Measurements from ENCODE around the gene COMMD6. TPM values are rescaled to one million over a fixed set of nuclear protein-coding genes. Genes with fewer than 3 reads are reported as not detected.

The COMMD6 gene
- 399 TPM for polyA plus RNA-seq (2012; ENCODE audit: missing spikeins)

DNA sequence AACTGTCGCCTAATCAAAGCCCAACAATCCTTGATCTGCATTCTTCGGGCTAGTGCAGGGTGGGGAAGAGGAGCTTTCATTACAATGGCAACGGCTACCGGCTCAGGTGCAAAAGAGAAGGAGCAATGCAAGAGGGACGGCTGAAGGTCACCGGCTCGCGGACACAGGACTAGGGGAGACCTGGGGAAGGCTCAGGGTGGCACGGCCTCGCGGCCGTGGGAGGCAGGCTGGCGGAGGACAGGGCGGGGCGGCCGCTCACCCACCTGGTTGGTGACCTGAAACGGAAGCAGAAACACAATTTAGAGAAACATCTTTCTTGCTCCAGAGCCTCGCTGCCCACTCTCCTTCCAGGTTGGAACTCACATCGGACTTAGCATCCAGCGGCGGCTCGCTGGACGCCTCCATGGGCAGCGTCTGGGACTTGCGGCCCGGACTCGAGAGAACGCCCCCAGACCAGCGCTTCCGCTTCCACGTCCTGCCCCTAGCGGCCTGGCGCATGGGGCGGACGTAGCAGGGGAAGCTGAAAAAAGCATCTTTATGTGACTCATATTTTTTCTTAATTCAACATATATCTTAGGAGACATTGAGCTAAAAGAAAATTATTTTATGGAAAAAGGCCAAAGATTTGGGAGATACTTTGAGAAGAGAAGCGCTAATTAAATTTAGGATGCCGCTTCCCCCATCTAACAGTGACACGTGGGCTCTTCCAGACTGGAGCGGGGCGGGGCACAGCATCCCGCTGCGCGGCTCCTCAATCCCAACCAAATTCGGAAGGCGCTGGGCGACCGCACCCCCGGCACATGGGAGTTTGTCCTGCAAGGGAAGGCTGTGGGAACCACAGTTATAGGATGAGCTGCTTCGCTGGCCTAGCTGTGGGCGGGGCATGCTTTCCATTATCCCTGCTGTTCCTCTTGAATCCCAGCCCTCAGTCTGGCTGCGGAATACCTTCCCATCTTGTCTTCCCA, at the start of gene COMMD6:
COMMD6 (minus strand) TSS at position 441 of the 965 bp plus-strand sequence; CDS start at position 405, 36 bp downstream.
- FAIRE-seq: peak; percentile 91

DNA sequence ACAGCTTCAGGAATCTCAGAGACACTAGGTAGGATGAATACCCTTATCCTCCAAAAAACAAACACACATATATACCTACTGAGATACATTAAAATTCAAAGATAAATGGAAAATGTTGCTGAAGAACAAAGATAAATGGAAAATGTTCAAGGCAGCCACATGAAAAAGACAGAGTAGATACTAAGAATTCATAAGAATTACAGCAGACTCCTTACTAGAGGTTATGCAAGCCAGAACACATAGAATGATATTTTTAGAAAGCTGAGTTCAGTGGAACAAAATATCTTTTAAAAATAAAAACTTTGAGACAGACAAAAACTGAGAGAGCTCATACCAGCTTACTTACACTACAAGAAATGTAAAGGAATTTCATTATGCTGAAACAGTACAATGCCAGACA, 47.5 kb upstream of the COMMD6 start:
- DNase-seq (ENCODE audit: insufficient read length) (no peak), FAIRE-seq (no peak)
- no peak for TF ChIP-seq TAF1 (IDR thresholded peaks at IDR 0.05; ENCODE audit: borderline replicate concordance, low read depth, low read length)
- no peak for TF ChIP-seq POLR2AphosphoS5 (IDR thresholded peaks at IDR 0.05; ENCODE audit: low read depth, low read length)
- TF ChIP-seq POLR2A (IDR thresholded peaks at IDR 0.05; ENCODE audit: low read depth, low read length): no peak

More for the DNA sequence above, at the start of gene COMMD6:
- peak; percentile 79 for DNase-seq (ENCODE audit: insufficient read length)
- TF ChIP-seq POLR2A (IDR thresholded peaks at IDR 0.05; ENCODE audit: low read depth, low read length) (peak; percentile 97), TAF1 (IDR thresholded peaks at IDR 0.05; ENCODE audit: borderline replicate concordance, low read depth, low read length) (peak; percentile 72), POLR2AphosphoS5 (IDR thresholded peaks at IDR 0.05; ENCODE audit: low read depth, low read length) (peak; percentile 91)

DNA sequence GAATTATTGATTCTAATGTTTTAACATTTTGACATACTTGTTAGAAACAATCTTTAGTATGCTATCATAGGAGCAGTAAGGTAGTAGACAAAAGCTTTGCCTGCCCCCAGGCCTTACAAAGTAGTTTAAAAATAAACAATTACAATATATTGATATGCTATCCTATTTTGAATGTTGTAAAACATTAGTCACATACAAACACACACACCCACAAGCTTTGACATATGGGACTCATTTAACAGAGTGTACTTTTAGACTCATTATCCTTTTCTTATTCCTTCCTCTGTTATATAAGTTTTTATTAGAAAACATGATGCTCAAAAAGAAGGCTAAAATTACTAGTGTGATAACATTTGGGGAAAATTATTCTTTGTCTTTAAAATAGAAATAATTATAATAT, 45.5 kb upstream of the COMMD6 start:
- FAIRE-seq (no peak), DNase-seq (ENCODE audit: insufficient read length) (no peak)
- TF ChIP-seq TAF1 (IDR thresholded peaks at IDR 0.05; ENCODE audit: borderline replicate concordance, low read depth, low read length) (no peak), POLR2AphosphoS5 (IDR thresholded peaks at IDR 0.05; ENCODE audit: low read depth, low read length) (no peak), POLR2A (IDR thresholded peaks at IDR 0.05; ENCODE audit: low read depth, low read length) (no peak)

GRCh38 chr13:75581874-75582640, 44.4 kb upstream of the COMMD6 start:
- no peak for DNase-seq (ENCODE audit: insufficient read length)
- TF ChIP-seq TAF1 (IDR thresholded peaks at IDR 0.05; ENCODE audit: borderline replicate concordance, low read depth, low read length) (no peak), POLR2A (IDR thresholded peaks at IDR 0.05; ENCODE audit: low read depth, low read length) (no peak), POLR2AphosphoS5 (IDR thresholded peaks at IDR 0.05; ENCODE audit: low read depth, low read length) (no peak)
- no peak for FAIRE-seq

- TF ChIP-seq POLR2A (IDR thresholded peaks at IDR 0.05; ENCODE audit: low read depth, low read length) (no peak), TAF1 (IDR thresholded peaks at IDR 0.05; ENCODE audit: borderline replicate concordance, low read depth, low read length) (no peak), POLR2AphosphoS5 (IDR thresholded peaks at IDR 0.05; ENCODE audit: low read depth, low read length) (no peak)
- FAIRE-seq (peak; percentile 5), DNase-seq (ENCODE audit: insufficient read length) (no peak)
These were observed 41.9 kb upstream of the COMMD6 start for GRCh38 chr13:75579529-75579928.

GRCh38 chr13:75569576-75569975, 31.9 kb upstream of the COMMD6 start:
- TF ChIP-seq POLR2A (IDR thresholded peaks at IDR 0.05; ENCODE audit: low read depth, low read length): no peak
- TF ChIP-seq POLR2AphosphoS5 (IDR thresholded peaks at IDR 0.05; ENCODE audit: low read depth, low read length): no peak
- no peak for TF ChIP-seq TAF1 (IDR thresholded peaks at IDR 0.05; ENCODE audit: borderline replicate concordance, low read depth, low read length)
- DNase-seq (ENCODE audit: insufficient read length) (no peak), FAIRE-seq (peak; percentile 9)

- DNase-seq (ENCODE audit: insufficient read length): no peak
- no peak for TF ChIP-seq POLR2AphosphoS5 (IDR thresholded peaks at IDR 0.05; ENCODE audit: low read depth, low read length)
- no peak for TF ChIP-seq POLR2A (IDR thresholded peaks at IDR 0.05; ENCODE audit: low read depth, low read length)
- TF ChIP-seq TAF1 (IDR thresholded peaks at IDR 0.05; ENCODE audit: borderline replicate concordance, low read depth, low read length): no peak
- peak; percentile 36 for FAIRE-seq
These were observed 29.0 kb upstream of the COMMD6 start for GRCh38 chr13:75566658-75567057.

GRCh38 chr13:75558145-75558840, 20.7 kb upstream of the COMMD6 start:
- FAIRE-seq (peak; percentile 82), DNase-seq (ENCODE audit: insufficient read length) (no peak)
- TF ChIP-seq TAF1 (IDR thresholded peaks at IDR 0.05; ENCODE audit: borderline replicate concordance, low read depth, low read length) (no peak), POLR2A (IDR thresholded peaks at IDR 0.05; ENCODE audit: low read depth, low read length) (no peak), POLR2AphosphoS5 (IDR thresholded peaks at IDR 0.05; ENCODE audit: low read depth, low read length) (no peak)

GRCh38 chr13:75556961-75557360, 19.3 kb upstream of the COMMD6 start:
- FAIRE-seq: no peak
- DNase-seq (ENCODE audit: insufficient read length): no peak
- no peak for TF ChIP-seq POLR2A (IDR thresholded peaks at IDR 0.05; ENCODE audit: low read depth, low read length)
- TF ChIP-seq POLR2AphosphoS5 (IDR thresholded peaks at IDR 0.05; ENCODE audit: low read depth, low read length): no peak
- TF ChIP-seq TAF1 (IDR thresholded peaks at IDR 0.05; ENCODE audit: borderline replicate concordance, low read depth, low read length): no peak

- TF ChIP-seq TAF1 (IDR thresholded peaks at IDR 0.05; ENCODE audit: borderline replicate concordance, low read depth, low read length): no peak
- no peak for TF ChIP-seq POLR2A (IDR thresholded peaks at IDR 0.05; ENCODE audit: low read depth, low read length)
- TF ChIP-seq POLR2AphosphoS5 (IDR thresholded peaks at IDR 0.05; ENCODE audit: low read depth, low read length): no peak
- FAIRE-seq (no peak), DNase-seq (ENCODE audit: insufficient read length) (no peak)
These were observed 18.2 kb upstream of the COMMD6 start for GRCh38 chr13:75555836-75556235.

DNA sequence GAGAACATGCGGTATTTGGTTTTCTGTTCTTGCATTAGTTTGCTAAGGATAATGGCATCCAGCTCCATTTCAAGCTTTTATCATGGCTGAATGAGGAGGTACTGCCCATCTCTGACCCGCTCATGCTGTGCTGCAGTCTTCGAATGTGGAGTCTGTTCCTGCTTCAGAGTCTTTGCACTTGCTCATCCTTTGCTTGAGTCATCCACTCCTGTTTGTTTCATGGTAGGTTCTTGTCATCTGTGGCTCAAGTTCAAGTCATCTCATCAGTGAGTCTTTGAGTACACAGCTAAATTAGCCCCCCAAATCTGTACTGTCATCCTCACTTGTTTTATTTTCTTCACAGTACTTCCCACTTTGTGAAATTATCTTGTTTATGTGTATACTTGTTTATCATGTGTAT, 17.3 kb upstream of the COMMD6 start:
- no peak for FAIRE-seq
- DNase-seq (ENCODE audit: insufficient read length): no peak
- TF ChIP-seq POLR2A (IDR thresholded peaks at IDR 0.05; ENCODE audit: low read depth, low read length) (no peak), TAF1 (IDR thresholded peaks at IDR 0.05; ENCODE audit: borderline replicate concordance, low read depth, low read length) (no peak), POLR2AphosphoS5 (IDR thresholded peaks at IDR 0.05; ENCODE audit: low read depth, low read length) (no peak)

Measured in GM12892 (cell line).